ENCODE data around the gene OXT. TPM values are rescaled to one million over a fixed set of nuclear protein-coding genes. Genes with fewer than 3 reads are reported as not detected.

The OXT gene
- total and polyA plus RNA-seq, 2 donors (not counting 3 experiments of a cell fraction or from before 2014, with no cell fraction given) = not detected

- TF ChIP-seq MAX (IDR thresholded peaks at IDR 0.05; ENCODE audit: insufficient read depth, insufficient read length) = no peak
- no peak for TF ChIP-seq FOS (IDR thresholded peaks at IDR 0.05; ENCODE audit: borderline replicate concordance, insufficient read depth, low read length)
- no peak for TF ChIP-seq POLR2AphosphoS5 (IDR thresholded peaks at IDR 0.05; ENCODE audit: insufficient read depth, low read depth, low read length)
- no peak for TF ChIP-seq CTCF (IDR thresholded peaks at IDR 0.05; ENCODE audit: extremely low read depth in 1 of 2, insufficient read depth in 1 of 2, low read depth in 1 of 2, low read length in 2 of 2)
- no peak for TF ChIP-seq EZH2 (IDR thresholded peaks at IDR 0.05; ENCODE audit: borderline replicate concordance, low read depth, low read length, severe bottlenecking)
- TF ChIP-seq GATA2 (IDR thresholded peaks at IDR 0.05; ENCODE audit: insufficient read depth, insufficient read length, low read depth, low read length) = no peak
- TF ChIP-seq MYC (IDR thresholded peaks at IDR 0.05; ENCODE audit: low read depth, low read length) = no peak
- no peak for TF ChIP-seq JUN (IDR thresholded peaks at IDR 0.05; ENCODE audit: borderline replicate concordance, insufficient read depth, insufficient read length, low read depth)
- no peak for TF ChIP-seq POLR2A (IDR thresholded peaks at IDR 0.05; ENCODE audit: low read depth, low read length)
- H3K4me3 ChIP-seq (replicated peaks in 1 of 3; ENCODE audit: insufficient read depth in 1 of 3, low read depth in 1 of 3, low read length in 3 of 3) = no peak overlapping the region
- dilution Hi-C loops (cut with MboI; ENCODE audit: extremely low pct_ligation_motif_present, low sequenced_read_pairs) (no loop called here), intact Hi-C loops (cut with micrococcal nuclease) (no loop called here)
- no peaks in the 10 kb centered on the region for H4K20me1 ChIP-seq (replicated peaks; ENCODE audit: control insufficient read depth, extremely low read depth, insufficient read depth, low read length)
- no TSS peak for BruUV-seq (replicated peaks)
- H3K27me3 ChIP-seq (ENCODE audit: control insufficient read depth in 2 of 2, insufficient read depth in 2 of 2, low read length in 2 of 2) = no peaks in the 10 kb centered on the region
- peaks cover 4% of the 10 kb centered on the region for H3K4me1 ChIP-seq (ENCODE audit: control insufficient read depth, extremely low read depth, insufficient read depth, low read length)
- ChIA-PET POLR2A (no interaction called here), CTCF (no interaction called here)
- H2AFZ ChIP-seq (ENCODE audit: low read depth, low read length) = no peak overlapping the region
- H3K9ac ChIP-seq (replicated peaks; ENCODE audit: extremely low read depth, insufficient read depth, low read length) = no peak overlapping the region
- H3K9me1 ChIP-seq (replicated peaks; ENCODE audit: control insufficient read depth, extremely low read depth, insufficient read depth, low read length) = no peaks in the 10 kb centered on the region
- DNase-seq (ENCODE audit: low read depth, low spot score) = no peak
- no peak overlapping the region for H3K27ac ChIP-seq (ENCODE audit: insufficient read depth, low read depth, low read length)
- no peak overlapping the region for H3K4me2 ChIP-seq (ENCODE audit: insufficient read depth, low read length)
- H3K36me3 ChIP-seq (ENCODE audit: control insufficient read depth in 2 of 2, extremely low read depth in 1 of 2, insufficient read depth in 2 of 2, low read length in 2 of 2) = peaks cover 9 to 41% of the 10 kb centered on the region in 2 experiments
- no peak for FAIRE-seq
- no peaks in the 10 kb centered on the region for H3K9me3 ChIP-seq (replicated peaks; ENCODE audit: control insufficient read depth, insufficient read depth, low read length)
- H3K79me2 ChIP-seq (ENCODE audit: control insufficient read depth, insufficient read depth, low read length) = no peaks in the 10 kb centered on the region
These were observed 32.0 kb upstream of the OXT start for GRCh38 chr20:3039426-3039825.

Data from endothelial cell of umbilical vein (primary cell).